Lower lobe of right lung (tissue), 2 donors: ENCODE results near the gene LAMA3. TPM values are rescaled to one million over a fixed set of nuclear protein-coding genes. Genes with fewer than 3 reads are reported as not detected.
"Not testable (repeated sequence)": the region's sequence is repeated elsewhere in the genome, so short reads cannot be mapped to it uniquely, and the experiment has no call there.

Source experiments
- ATAC-seq, 2 donors: fragments of 200-7000 bp; cut with Tn5 transposase; one replicate each; pipeline ENCODE4 v1.9.1; 2020 to 2022; ENCODE audit warnings: mild to moderate bottlenecking in 2 of 2, moderate library complexity in 2 of 2
- DNase-seq: peaks from one replicate; pipeline ENCODE4 v3.0.0-alpha.2; 2020
- H3K27ac ChIP-seq: fragments of 200-600 bp; one replicate; pipeline ENCODE4 v1.8.0; 2022
- H3K27me3 ChIP-seq: fragments of 200-600 bp; one replicate; pipeline ENCODE4 v1.8.0; 2022; ENCODE audit warnings: low read depth
- H3K36me3 ChIP-seq: fragments of 200-600 bp; one replicate; pipeline ENCODE4 v1.8.0; 2022; ENCODE audit warnings: mild to moderate bottlenecking
- H3K4me1 ChIP-seq: fragments of 200-600 bp; one replicate; pipeline ENCODE4 v1.8.0; 2022
- H3K4me3 ChIP-seq: fragments of 200-600 bp; one replicate; pipeline ENCODE4 v1.8.0; 2022; ENCODE audit warnings: mild to moderate bottlenecking
- H3K9me3 ChIP-seq: fragments of 200-600 bp; one replicate; pipeline ENCODE4 v1.8.0; 2022
- intact Hi-C: fragments of 100-400 bp; cut with DNase I; formaldehyde crosslinking; loops from one replicate; pipeline ENCODE4 v1.11.0; 2022
- total RNA-seq: library from RNA; stranded (reverse); fragmentation: NEBNext Ultra II Directional; extraction: Animal tissue kit (Norgen Biotek cat#: 25700); gene quantifications from one replicate; pipeline ENCODE4 v1.2.1, GENCODE V29; 2021
- TF ChIP-seq, protein P1 (sequence below): fragments of 200-600 bp; IDR thresholded peaks from one replicate; pipeline ENCODE4 v1.8.0; 2022; ENCODE audit warnings: antibody characterized with exemption, mild to moderate bottlenecking
- donor health status: DM: no; HTN: yes; CAD: no; lungs with severe emphysema.

LAMA3 gene
- total RNA-seq, 1 donor from 2014 or later: 89.1 TPM

DNA sequence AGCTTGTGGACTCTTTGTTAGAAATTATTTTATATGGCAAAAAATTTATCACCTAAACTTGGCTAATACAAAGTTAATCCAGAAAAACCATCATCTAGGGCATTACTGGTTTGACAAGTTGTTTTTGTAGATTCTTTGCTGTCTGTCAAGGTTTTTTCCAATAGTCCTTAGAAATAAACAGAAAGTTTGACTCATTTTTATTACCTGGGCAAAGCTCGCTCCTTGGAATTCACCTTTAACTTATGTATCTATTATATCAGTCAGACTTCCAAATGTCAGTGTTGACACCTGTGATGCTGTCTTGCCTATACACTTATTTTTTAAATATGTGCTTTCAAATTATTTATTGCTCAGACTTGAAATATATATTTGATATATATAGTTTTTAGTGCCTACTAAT, 21.7 kb downstream of the LAMA3 start:
- intact Hi-C loops: no loop called here
- ATAC-seq (no peak), DNase-seq (no peak)
- Histone ChIP-seq H3K36me3 (no peaks in the 10 kb centered on the region), H3K27me3 (no peaks in the 10 kb centered on the region), H3K4me3 (no peak overlapping the region), H3K9me3 (peaks cover 10% of the 10 kb centered on the region), H3K27ac (no peak overlapping the region), H3K4me1 (no peaks in the 10 kb centered on the region)
- TF ChIP-seq, protein P1, sequence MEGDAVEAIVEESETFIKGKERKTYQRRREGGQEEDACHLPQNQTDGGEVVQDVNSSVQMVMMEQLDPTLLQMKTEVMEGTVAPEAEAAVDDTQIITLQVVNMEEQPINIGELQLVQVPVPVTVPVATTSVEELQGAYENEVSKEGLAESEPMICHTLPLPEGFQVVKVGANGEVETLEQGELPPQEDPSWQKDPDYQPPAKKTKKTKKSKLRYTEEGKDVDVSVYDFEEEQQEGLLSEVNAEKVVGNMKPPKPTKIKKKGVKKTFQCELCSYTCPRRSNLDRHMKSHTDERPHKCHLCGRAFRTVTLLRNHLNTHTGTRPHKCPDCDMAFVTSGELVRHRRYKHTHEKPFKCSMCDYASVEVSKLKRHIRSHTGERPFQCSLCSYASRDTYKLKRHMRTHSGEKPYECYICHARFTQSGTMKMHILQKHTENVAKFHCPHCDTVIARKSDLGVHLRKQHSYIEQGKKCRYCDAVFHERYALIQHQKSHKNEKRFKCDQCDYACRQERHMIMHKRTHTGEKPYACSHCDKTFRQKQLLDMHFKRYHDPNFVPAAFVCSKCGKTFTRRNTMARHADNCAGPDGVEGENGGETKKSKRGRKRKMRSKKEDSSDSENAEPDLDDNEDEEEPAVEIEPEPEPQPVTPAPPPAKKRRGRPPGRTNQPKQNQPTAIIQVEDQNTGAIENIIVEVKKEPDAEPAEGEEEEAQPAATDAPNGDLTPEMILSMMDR: no peak

DNA sequence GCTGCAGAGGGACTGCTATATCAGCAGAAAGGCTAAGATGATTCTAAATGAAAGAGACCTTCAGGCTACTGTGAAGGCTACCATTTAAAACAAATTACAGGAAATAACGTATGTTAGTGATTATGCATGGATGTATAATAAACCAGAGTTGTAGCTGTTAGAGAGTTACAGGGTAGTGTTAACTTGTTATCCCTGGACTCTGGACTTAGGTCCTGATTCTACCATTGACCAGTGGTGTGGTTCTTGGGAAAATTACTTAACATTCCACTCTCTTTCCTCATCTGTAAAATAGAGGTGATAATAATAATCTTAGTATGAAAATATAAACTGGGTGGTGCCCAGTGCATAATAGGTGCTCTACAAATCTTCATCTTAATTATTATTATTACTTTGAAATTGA, 22.2 kb downstream of the LAMA3 start:
- H3K4me1 ChIP-seq: no peaks in the 10 kb centered on the region
- DNase-seq: no peak
- ATAC-seq: no peak
- intact Hi-C loops: no loop called here
- no peaks in the 10 kb centered on the region for H3K27me3 ChIP-seq
- no peak overlapping the region for H3K27ac ChIP-seq
- no peak overlapping the region for H3K4me3 ChIP-seq
- peaks cover 10% of the 10 kb centered on the region for H3K9me3 ChIP-seq
- no peaks in the 10 kb centered on the region for H3K36me3 ChIP-seq
- TF ChIP-seq, protein P1: no peak

GRCh38 chr18:23712445-23712844, 23.2 kb downstream of the LAMA3 start:
- TF ChIP-seq, protein P1: no peak
- intact Hi-C loops: no loop called here
- Histone ChIP-seq H3K4me1 (no peaks in the 10 kb centered on the region), H3K9me3 (peaks cover 3% of the 10 kb centered on the region), H3K27me3 (no peaks in the 10 kb centered on the region), H3K4me3 (no peak overlapping the region), H3K36me3 (no peaks in the 10 kb centered on the region), H3K27ac (no peak overlapping the region)
- DNase-seq (no peak), ATAC-seq (no peak)

DNA sequence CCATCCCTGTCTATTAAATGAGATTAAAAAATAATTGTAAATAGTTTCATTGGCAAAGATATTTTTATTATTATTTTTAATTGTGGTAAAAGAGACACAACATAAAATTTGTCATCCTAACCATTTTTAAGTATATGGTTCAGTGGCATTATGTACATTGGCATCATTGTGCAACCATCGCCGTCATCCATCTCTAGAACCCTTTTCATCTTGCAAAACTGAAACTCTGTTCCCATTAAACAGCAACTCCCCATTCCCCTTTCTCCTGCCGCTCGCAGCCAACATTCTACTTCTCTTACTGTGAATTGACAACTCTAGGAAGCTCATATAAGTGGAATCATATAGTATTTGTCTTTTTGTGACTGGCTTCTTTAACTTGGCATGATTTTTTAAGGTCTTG, 25.3 kb downstream of the LAMA3 start:
- Histone ChIP-seq H3K27ac (no peak overlapping the region), H3K36me3 (no peaks in the 10 kb centered on the region), H3K9me3 (no peaks in the 10 kb centered on the region), H3K4me3 (no peak overlapping the region), H3K4me1 (no peaks in the 10 kb centered on the region), H3K27me3 (no peaks in the 10 kb centered on the region)
- ATAC-seq: no peak
- intact Hi-C loops: no loop called here
- TF ChIP-seq, protein P1: no peak
- no peak for DNase-seq

- H3K36me3 ChIP-seq, H3K4me1 ChIP-seq, H3K27ac ChIP-seq, H3K9me3 ChIP-seq, H3K4me3 ChIP-seq, intact Hi-C loops, DNase-seq, H3K27me3 ChIP-seq, ATAC-seq: not testable (repeated sequence)
Measured at GRCh38 chr18:23716079-23716478, 26.8 kb downstream of the LAMA3 start.

DNA sequence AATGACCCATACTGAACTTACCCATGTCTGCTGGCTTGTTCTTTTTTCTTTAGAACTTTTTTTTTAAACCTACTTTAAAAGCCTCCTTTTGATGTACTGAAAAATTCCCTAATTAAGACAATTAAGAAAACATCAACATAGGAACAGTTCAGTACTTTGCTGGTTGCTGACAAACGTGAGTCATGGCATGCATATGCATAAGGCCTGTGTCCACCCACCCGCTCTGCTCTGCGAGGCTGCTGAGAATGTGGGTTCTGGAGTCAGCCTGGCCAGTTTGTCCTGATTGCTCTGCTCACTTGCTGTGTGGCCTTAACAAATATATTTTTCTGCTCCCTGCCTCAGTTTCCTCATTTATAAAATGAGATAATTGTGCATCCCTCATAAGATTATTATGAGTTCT, 27.3 kb downstream of the LAMA3 start:
- intact Hi-C loops: no loop called here
- Histone ChIP-seq H3K9me3 (no peaks in the 10 kb centered on the region), H3K4me3 (no peak overlapping the region), H3K27ac (no peak overlapping the region), H3K4me1 (no peaks in the 10 kb centered on the region), H3K27me3 (no peaks in the 10 kb centered on the region), H3K36me3 (no peaks in the 10 kb centered on the region)
- no peak for ATAC-seq
- no peak for DNase-seq
- TF ChIP-seq, protein P1: no peak
